Stimulated activated naive CD8-positive, alpha-beta T cell treated with anti-CD3 and anti-CD28 coated beads, Interleukin-15, Interleukin-2, amounts not matched to agents 100 ng/mL and 50 ng/mL, for 24 hours (primary cell): ENCODE measurements around the gene ORAI2.
A peak's percentile ranks its signal among the peaks of the same experiment; 100 is the strongest.

Experiments
- H3K27ac Mint-ChIP-seq: one replicate; pipeline ENCODE4 v1.8.0; 2021; ENCODE audit warnings: mild to moderate bottlenecking, mixed read lengths
- H3K27me3 Mint-ChIP-seq: one replicate; pipeline ENCODE4 v1.8.0; 2021; ENCODE audit warnings: mixed read lengths
- H3K36me3 Mint-ChIP-seq: one replicate; pipeline ENCODE4 v1.8.0; 2021; ENCODE audit warnings: low read depth, mixed read lengths
- H3K4me1 Mint-ChIP-seq: one replicate; pipeline ENCODE4 v1.8.0; 2021; ENCODE audit warnings: low read depth, mixed read lengths
- H3K4me3 Mint-ChIP-seq: one replicate; pipeline ENCODE4 v1.8.0; 2021; ENCODE audit warnings: mild to moderate bottlenecking, mixed read lengths
- H3K9me3 Mint-ChIP-seq: one replicate; pipeline ENCODE4 v1.8.0; 2021; ENCODE audit warnings: mixed read lengths

Gene ORAI2

DNA sequence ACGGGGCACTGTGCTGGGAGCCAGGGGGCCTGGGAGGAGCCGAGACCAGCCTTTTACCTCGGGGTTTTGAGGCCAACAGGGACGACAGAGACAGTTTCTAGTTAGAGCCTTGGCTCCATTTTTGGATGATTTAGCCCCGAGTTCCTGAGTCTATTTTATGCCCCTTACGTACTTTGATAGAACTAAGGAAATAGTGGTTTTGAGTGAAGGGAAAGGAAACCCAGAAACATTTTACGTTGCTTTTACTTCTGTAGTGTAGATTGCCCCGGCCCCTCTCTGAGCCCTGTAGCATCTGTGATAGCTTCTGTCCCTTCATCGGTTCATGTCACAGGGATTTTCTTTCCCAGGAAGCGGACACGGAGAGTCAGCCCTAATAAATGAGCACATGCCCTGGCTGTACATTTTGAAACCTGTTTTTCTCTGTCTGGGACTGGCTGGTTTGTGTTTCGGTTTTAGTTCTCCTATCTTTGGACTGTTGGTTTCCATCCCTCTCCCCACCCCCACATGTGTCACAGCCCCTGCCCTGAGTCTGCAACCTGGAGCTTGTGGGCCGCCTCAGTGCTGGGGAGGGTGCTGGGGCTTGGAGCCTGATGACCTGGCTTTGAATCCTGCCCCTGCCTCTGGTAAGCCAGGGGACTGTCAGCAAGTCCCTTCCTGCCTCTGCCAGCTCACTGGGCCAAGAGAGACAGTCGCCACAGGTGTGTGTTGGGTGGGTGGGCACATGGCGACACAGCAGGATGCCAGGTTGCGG, 6.9 kb upstream of the ORAI2 start:
- Mint-ChIP-seq H3K4me1 (peaks cover 74% of the 10 kb centered on the region), H3K27ac (peak overlapping the region; percentile 100), H3K4me3 (peak overlapping the region; percentile 83), H3K9me3 (no peaks in the 10 kb centered on the region), H3K36me3 (peaks cover 20% of the 10 kb centered on the region), H3K27me3 (no peaks in the 10 kb centered on the region)

DNA sequence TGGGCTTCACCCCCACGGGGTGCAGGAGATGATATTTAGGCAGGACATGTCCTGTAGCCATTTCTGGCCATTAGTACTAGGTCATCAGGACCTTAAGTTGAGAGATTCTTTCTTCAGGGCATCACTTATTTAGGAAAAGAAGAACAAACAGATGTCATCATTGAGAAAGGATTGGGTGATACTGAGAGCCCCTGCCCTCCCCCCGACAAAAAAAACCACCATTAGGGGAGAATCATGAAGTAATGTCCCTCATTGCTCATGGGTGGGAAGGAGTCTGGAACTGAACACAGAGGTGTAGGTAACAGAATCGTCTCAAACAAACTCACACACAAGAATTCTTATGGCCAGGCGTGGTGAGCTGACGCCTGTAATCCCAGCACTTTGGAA, 6.4 kb upstream of the ORAI2 start:
- peaks cover 75% of the 10 kb centered on the region for H3K4me1 Mint-ChIP-seq
- peak overlapping the region; percentile 83 for H3K4me3 Mint-ChIP-seq
- H3K9me3 Mint-ChIP-seq: no peaks in the 10 kb centered on the region
- peak overlapping the region; percentile 100 for H3K27ac Mint-ChIP-seq
- H3K27me3 Mint-ChIP-seq: no peaks in the 10 kb centered on the region
- peaks cover 20% of the 10 kb centered on the region for H3K36me3 Mint-ChIP-seq

DNA sequence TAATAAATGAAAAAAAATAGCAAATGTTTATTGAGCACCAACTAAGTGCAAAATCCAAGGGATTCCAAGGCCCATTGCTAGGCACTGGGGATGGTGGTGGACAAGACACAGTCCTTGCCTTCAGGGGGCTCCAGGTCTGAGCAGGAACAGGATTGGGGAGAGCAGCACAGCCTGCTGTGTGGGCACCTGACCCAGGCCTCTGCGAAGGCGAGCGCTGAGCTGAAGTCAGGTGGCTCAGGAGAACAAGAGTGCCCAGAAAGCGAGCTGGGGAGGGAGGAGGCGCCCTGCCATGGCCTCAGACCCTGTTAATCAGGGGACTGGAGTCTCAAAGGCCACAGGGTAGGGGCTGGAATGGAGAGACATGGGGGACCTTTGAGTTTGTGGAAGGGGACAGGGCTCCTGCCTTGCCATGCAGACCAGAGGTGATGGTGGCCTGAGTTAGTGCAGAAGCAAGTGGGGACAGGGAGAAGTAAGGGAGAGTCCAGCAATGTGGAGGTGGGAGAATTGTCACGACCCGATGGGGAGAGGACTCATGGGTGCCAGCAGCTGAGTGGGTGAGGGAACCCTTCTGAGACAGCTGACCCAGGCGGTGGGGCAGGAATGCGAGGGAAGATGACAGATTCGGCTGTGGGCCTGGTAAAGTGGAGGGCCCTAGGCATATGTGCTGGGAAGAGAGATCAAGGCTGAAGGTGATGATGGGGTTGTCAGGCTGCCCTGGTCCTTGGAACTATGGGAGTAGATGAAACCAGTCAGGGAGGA, 4.1 kb upstream of the ORAI2 start:
- Mint-ChIP-seq H3K4me1 (peaks cover 83% of the 10 kb centered on the region), H3K36me3 (peaks cover 16% of the 10 kb centered on the region), H3K27ac (peak overlapping the region; percentile 87), H3K27me3 (no peaks in the 10 kb centered on the region), H3K9me3 (no peaks in the 10 kb centered on the region), H3K4me3 (no peak overlapping the region)

DNA sequence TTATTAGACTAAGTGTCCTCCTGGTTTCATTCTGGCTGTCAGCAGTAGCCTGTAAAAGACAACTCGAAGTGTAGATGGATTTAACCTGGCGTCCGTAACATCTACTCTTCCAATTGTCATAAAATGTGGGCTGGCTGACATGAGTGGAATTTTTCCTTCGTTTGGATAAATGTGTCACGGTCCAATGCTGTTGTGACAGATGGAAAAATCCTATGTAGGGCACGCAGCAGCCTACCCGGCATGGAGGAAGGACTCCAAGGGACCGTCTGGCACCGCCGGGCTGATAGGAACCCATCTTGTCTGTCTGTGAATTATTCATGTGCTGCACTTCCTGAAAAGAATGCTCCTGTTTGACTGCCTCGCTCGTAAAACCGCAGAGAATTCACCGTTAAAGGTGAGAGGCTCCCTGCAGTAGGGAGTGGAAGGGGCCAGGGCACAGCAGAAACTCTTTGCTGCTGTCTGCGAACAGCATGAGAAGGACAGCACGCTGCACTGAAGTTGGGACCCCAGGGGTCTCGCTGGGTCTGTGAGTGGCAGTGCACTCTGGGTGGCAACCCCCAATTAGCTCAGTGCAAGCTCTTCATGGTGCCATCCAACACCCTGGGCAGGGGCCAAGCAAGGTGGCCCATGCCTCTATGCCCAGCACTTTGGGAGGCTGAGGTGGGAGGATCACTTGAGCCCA, 1.6 kb upstream of the ORAI2 start:
- Mint-ChIP-seq H3K9me3 (no peaks in the 10 kb centered on the region), H3K36me3 (peaks cover 13% of the 10 kb centered on the region), H3K4me1 (peaks cover 77% of the 10 kb centered on the region), H3K27me3 (no peaks in the 10 kb centered on the region), H3K27ac (peak overlapping the region; percentile 90), H3K4me3 (peak overlapping the region; percentile 68)

DNA sequence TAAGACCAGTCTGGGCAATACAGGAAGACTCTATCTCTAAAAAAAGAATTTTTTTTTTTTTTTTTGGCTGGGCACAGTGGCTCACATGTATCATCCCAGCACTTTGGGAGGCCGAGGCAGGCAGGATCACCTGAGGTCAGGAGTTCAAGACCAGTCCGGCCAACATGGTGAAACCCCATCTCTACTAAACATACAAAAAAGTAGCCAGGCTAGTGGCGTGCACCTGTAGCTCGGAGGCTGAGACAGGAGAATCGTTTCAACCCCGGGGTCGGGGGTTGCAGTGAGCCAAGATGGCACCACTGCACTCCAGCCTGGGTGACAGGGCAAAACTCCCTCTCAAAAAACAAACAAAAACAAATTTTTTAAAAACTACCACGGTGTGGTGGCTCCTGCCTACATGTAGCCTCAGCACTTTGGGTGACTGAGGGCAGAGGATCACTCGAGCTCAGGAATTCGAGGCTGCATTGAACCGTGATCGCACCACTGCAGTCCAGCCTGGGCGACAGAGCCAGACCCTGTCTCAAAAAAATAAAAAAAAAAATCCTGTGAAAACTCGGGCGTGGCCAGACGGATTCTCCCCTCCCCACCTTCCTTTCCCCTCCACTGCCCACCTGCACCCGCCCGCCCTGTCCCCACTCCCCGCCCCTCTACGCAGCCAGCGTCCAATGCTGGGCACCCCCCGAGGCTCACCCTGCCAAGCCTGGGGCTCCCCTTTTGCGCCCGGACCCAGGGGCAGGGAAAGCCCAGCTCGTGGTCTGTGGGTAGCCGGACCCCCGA, 745 bp upstream of the ORAI2 start:
- Mint-ChIP-seq H3K27ac (peak overlapping the region; percentile 90), H3K27me3 (no peaks in the 10 kb centered on the region), H3K36me3 (peaks cover 17% of the 10 kb centered on the region), H3K9me3 (no peaks in the 10 kb centered on the region), H3K4me1 (peaks cover 71% of the 10 kb centered on the region), H3K4me3 (peak overlapping the region; percentile 68)

DNA sequence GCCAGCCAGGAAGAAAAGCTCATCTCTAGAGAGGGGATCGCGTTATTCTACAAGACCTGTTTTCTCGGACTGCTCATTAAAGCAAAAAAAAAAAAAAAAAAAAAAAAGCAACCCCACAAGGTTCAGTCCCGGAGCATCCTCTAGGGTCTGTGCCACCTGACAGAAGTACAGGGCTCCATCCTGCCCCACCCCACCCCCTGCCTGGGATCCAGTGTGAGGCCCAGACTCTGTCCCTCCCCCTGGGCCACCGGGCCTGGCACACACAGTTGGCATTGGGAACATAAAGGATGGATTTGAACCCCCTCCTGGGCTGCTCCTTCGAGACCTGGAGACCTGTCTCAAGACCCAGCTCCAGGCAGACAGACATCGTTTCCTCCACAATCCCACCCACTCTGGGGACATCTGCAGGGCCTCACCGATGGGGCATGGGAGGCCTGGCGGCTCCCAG, 688 bp downstream of the ORAI2 start:
- Mint-ChIP-seq H3K27ac (peak overlapping the region; percentile 91), H3K4me1 (peaks cover 61% of the 10 kb centered on the region), H3K4me3 (peak overlapping the region; percentile 91), H3K36me3 (peaks cover 18% of the 10 kb centered on the region), H3K9me3 (no peaks in the 10 kb centered on the region), H3K27me3 (no peaks in the 10 kb centered on the region)

DNA sequence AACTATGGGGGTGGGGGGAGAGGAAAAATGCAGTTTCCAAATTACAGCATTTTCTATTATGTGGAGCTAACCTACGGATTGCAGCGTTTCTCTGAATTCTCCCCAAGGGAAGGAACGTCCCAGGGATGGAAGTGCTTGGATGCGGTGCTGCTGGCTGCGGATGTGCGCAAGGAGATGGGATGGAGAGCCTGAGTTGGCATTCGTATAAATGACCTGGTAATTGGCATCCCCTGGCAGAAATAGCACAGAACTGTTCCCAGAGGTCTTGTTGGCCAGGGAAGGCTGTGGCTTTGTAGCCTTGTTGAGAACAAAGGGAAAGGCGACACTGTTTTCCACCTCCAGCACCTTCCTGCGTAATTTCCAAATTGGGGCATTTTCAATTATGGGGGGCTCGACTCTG, 2.7 kb downstream of the ORAI2 start:
- no peaks in the 10 kb centered on the region for H3K27me3 Mint-ChIP-seq
- peaks cover 22% of the 10 kb centered on the region for H3K36me3 Mint-ChIP-seq
- no peaks in the 10 kb centered on the region for H3K9me3 Mint-ChIP-seq
- no peak overlapping the region for H3K4me3 Mint-ChIP-seq
- H3K4me1 Mint-ChIP-seq: peaks cover 44% of the 10 kb centered on the region
- peak overlapping the region; percentile 72 for H3K27ac Mint-ChIP-seq

DNA sequence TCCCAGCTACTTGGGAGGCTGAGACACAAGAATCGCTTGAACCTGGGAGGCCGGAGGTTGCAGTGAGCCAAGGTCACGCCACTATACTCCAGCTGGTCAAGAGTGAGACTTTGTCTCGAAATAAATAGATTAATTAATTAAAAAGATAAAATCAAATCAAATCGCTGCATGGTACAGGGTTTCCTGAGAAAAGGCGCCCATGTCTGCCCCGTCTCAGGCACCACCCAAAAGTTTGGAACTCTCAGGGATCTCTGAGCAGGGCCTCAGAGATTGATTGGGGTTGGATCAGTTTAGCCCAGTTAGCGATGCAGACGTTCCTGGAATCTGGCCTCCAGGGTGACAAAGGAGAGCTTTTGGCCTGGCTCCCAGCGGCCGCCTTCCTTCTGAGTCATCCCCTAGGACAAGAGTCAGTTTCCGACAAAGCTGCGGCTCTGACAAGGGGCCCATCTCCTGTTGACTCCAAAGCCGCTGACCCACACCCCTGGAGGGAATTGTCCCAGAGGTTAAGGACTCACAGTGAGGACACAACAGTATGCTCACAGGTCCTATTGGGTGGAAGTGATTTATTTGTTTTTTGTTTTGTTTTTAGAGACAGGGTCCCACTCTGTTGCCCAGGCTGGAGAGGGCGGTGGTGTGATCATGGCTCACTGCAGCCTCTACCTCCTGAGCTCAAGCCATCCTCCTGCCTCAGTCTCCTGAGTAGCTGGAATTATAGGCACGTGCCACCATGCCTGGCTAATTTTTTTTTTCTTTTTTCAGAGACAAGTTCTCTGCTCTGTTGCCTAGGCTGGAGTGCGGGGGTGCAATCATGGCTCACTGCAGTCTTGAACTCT, 6.8 kb downstream of the ORAI2 start:
- Mint-ChIP-seq H3K27me3 (no peaks in the 10 kb centered on the region), H3K27ac (no peak overlapping the region), H3K36me3 (peaks cover 31% of the 10 kb centered on the region), H3K4me3 (no peak overlapping the region), H3K9me3 (no peaks in the 10 kb centered on the region), H3K4me1 (peaks cover 27% of the 10 kb centered on the region)

DNA sequence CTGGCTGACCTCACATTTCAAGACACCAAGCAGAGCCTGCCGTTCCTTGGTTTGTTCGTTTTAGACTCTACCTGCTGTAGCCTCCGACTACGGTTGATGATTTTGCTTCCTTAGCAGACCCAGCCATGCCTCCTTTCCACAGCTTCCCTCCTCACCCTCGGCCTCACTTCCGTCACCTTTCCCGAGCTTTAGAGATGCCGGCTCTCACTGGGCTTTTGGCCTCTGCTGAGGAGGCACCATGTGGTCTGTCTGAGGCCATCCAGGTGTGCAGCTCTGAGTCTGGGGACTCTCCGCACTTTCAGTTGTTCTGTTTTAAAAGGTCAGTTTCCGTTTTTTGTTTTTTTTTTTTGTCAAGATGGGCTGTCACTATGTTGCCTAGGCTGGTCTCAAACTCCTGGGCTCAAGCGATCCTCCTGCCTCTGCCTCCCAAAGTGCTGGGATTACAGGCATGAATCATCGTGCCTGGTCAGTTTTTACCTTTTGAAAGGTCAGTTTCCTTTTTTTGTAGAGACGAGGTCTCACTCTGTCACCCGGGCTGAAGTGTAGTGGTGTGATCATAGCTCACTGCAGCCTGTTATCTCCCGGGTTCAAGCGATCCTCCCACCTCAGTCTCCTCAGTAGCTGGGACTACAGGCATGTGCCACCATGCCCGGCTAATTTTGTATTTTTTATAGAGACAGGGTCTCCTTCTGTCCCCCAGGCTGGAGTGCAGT, 11.7 kb downstream of the ORAI2 start:
- H3K4me3 Mint-ChIP-seq: no peak overlapping the region
- H3K9me3 Mint-ChIP-seq: no peaks in the 10 kb centered on the region
- peak overlapping the region; percentile 47 for H3K27ac Mint-ChIP-seq
- peaks cover 27% of the 10 kb centered on the region for H3K36me3 Mint-ChIP-seq
- no peaks in the 10 kb centered on the region for H3K27me3 Mint-ChIP-seq
- H3K4me1 Mint-ChIP-seq: peaks cover 14% of the 10 kb centered on the region

DNA sequence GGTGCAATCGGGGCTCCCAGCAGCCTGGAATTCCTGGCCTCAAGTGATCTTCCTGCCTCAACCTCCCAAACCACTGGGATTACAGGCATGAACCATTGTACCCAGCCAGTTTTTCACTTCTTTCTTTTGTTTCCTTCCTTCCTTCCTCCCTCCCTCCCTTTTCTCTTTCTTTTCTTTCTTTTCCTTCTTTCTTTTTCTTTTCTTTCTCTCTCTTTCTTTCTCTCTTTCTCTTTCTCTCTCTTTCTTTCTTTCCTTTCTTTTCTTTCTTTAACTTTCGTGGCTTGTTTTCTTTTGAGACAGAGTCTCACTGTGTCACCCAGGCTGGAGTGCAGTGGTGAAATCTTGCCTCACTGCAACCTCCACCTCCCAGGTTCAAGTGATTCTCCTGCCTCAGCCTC, 12.3 kb downstream of the ORAI2 start:
- Mint-ChIP-seq H3K27me3 (no peaks in the 10 kb centered on the region), H3K27ac (no peak overlapping the region), H3K4me1 (peaks cover 18% of the 10 kb centered on the region), H3K9me3 (no peaks in the 10 kb centered on the region), H3K4me3 (no peak overlapping the region), H3K36me3 (peaks cover 27% of the 10 kb centered on the region)

DNA sequence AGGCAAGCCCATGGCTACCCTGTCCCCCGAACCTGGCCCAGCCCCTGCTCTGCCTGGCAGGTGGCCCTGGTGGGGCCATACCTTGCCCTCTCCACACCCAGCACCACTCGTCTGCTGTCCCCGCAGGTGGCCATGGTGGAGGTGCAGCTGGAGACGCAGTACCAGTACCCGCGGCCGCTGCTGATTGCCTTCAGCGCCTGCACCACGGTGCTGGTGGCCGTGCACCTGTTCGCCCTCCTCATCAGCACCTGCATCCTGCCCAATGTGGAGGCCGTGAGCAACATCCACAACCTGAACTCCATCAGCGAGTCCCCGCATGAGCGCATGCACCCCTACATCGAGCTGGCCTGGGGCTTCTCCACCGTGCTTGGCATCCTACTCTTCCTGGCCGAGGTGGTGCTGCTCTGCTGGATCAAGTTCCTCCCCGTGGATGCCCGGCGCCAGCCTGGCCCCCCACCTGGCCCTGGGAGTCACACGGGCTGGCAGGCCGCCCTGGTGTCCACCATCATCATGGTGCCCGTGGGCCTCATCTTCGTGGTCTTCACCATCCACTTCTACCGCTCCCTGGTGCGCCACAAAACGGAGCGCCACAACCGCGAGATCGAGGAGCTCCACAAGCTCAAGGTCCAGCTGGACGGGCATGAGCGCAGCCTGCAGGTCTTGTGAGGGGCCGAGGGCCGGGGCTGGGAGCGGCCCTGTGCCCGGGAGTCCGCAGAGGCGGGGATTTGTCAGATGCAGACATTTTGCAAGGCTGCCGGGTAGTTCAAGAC, 13.2 kb downstream of the ORAI2 start:
- H3K27ac Mint-ChIP-seq: no peak overlapping the region
- H3K36me3 Mint-ChIP-seq: peaks cover 25% of the 10 kb centered on the region
- H3K4me1 Mint-ChIP-seq: peaks cover 17% of the 10 kb centered on the region

DNA sequence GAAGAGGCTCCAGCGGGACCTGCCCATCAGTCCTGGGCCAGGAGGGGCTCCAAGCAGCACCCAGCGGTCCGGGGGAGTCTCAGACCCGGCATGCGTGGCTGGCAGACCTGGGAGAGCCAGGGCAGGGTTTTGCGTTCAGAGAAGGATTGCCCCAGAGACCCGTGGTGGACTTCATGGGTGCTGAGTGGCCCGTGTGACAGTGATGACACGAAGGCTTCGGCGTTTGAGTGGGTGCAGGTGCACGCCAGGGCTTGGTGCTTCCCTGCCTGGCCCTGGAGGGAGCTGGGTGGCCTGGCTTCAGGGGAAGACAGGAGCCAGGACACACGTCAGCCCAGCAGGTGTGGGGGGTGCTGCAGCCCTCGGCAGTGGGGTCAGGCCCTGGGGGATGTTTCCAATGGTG, 13.9 kb downstream of the ORAI2 start:
- no peak overlapping the region for H3K27ac Mint-ChIP-seq
- no peaks in the 10 kb centered on the region for H3K27me3 Mint-ChIP-seq
- peaks cover 18% of the 10 kb centered on the region for H3K36me3 Mint-ChIP-seq
- peaks cover 14% of the 10 kb centered on the region for H3K4me1 Mint-ChIP-seq
- H3K9me3 Mint-ChIP-seq: no peaks in the 10 kb centered on the region
- no peak overlapping the region for H3K4me3 Mint-ChIP-seq

More for the DNA sequence above, 13.2 kb downstream of the ORAI2 start:
- H3K27me3 Mint-ChIP-seq: no peaks in the 10 kb centered on the region
- H3K4me3 Mint-ChIP-seq: no peak overlapping the region
- H3K9me3 Mint-ChIP-seq: no peaks in the 10 kb centered on the region

DNA sequence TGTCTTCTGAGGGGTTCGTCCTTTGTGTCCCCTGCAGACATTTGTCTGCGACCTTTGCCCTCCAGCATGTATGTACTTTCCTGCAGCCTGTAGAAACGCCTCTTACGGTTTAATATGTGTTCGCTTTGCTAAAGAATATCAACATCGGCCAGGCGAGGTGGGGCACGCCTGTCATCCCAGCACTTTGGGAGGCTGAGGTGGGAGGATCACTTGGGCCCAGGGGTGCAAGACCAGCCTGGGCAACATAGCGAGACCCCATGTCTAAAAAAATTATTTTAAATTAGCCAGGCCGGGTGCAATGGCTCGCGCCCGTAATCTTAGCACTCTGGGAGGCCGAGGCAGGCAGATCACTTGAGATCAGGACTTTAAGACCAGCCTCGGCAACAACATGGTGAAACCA, 15.8 kb downstream of the ORAI2 start:
- Mint-ChIP-seq H3K9me3 (no peaks in the 10 kb centered on the region), H3K27me3 (no peaks in the 10 kb centered on the region), H3K27ac (no peak overlapping the region), H3K4me1 (peaks cover 9% of the 10 kb centered on the region), H3K36me3 (peaks cover 18% of the 10 kb centered on the region), H3K4me3 (no peak overlapping the region)
